SW 1271 (cell line): ENCODE measurements around the gene OR5K4.
"Not testable (repeated sequence)": the region's sequence is repeated elsewhere in the genome, so short reads cannot be mapped to it uniquely, and the experiment has no call there.

ENCODE experiments used
- DNase-seq, 2 experiments: peaks; one replicate each; lab custom pipeline; 2025; lab: John Stamatoyannopoulos, UW

OR5K4 gene

DNA sequence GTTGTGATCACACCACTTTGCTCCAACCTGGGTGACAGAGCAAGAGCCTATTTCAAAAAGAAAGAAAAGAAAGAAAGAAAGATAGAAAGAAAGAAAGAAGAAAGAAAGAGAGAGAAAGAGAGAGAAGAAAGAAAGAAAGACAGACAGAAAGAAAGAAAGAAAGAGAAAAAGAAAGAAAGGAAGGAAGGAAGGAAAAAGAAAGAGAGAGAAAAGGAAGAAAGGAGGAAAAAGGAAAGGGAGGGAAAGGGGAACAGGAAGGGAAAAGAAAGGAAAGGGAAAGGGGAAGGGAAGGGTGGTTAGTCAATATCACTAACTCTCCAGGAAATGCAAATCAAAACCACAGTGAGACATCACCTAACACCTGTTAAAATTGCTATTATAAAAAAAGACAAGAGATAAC lies 18.2 kb downstream of the OR5K4 start:
- no peak for DNase-seq

- no peak for DNase-seq
Measured at GRCh38 chr3:98372445-98372844, 18.8 kb downstream of the OR5K4 start.

- DNase-seq = no peak
Measured at GRCh38 chr3:98376631-98377030, 23.0 kb downstream of the OR5K4 start.

- DNase-seq = no peak
Measured at GRCh38 chr3:98388147-98388546, 34.5 kb downstream of the OR5K4 start.

DNA sequence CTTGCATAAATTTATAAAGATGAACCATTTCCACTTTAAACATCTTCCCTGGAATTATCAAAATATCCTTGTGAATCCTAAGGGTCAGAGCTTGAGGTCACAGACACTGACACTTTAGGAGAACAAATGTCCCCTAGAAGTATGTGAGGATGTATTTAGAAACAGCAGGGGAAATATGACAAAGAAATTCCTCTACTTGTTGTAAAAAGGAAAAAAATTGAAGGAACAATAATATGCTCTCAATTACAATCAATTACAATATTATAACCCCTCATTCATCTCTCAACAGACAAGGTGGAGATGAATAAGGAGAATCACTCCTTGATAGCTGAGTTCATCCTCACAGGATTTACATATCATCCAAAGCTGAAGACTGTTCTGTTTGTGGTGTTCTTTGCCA lies 36.7 kb downstream of the OR5K4 start, which contains the start of gene OR5K3:
Gene OR5K3 (plus strand): TSS at position 301 of the 400 bp plus-strand sequence. CDS start 0 bp downstream, at position 301.
- no peak for DNase-seq

GRCh38 chr3:98395101-98395500 lies 41.4 kb downstream of the OR5K4 start:
- DNase-seq = no peak

DNA sequence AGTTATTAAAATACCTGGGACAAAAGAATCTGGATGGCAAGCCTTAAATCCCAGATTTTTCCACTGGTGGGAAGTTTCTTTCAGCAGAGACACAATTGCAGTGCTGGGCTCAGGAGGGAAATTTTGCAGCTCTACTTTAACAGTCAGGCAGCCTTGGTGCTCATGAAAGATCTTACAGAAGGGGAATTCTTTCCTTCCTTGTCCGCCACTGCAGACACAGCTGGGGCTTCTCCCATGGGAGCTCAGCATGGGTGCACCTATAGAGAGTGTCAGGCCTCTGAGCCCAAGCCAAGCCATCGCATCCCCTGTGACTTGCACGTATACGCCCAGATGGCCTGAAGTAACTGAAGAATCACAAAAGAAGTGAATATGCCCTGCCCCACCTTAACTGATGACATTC lies 42.8 kb downstream of the OR5K4 start:
- not testable (repeated sequence) for DNase-seq

GRCh38 chr3:98398513-98398912 lies 44.9 kb downstream of the OR5K4 start:
- DNase-seq = no peak

- no peak for DNase-seq
Measured at GRCh38 chr3:98402507-98402906, 48.9 kb downstream of the OR5K4 start.

- no peak for DNase-seq
Measured at GRCh38 chr3:98404010-98404409, 50.4 kb downstream of the OR5K4 start.
